Stimulated activated effector memory CD8-positive, alpha-beta T cell treated with anti-CD3 and anti-CD28 coated beads, Interleukin-12 subunit alpha, Interleukin-12 subunit beta, amount 100 ng/mL, for 72 hours (primary cell): Measurements from ENCODE around the gene PRUNE2.

Experiments
- ATAC-seq: fragments of 150-1000 bp; cut with Tn5 transposase; 2 replicates; pipeline ENCODE4 v1.10.0; 2021
- DNase-seq, 2 donors: peaks; one replicate each; pipeline ENCODE4 v3.0.0; 2021 to 2022; ENCODE audit warnings: low spot score in 2 of 2
- H3K27ac Mint-ChIP-seq: one replicate; pipeline ENCODE4 v1.8.0; 2022; ENCODE audit warnings: mild to moderate bottlenecking, mixed read lengths
- H3K36me3 Mint-ChIP-seq: one replicate; pipeline ENCODE4 v1.8.0; 2022; ENCODE audit warnings: mild to moderate bottlenecking, mixed read lengths
- H3K4me1 Mint-ChIP-seq: one replicate; pipeline ENCODE4 v1.8.0; 2022; ENCODE audit warnings: mixed read lengths
- H3K4me3 Mint-ChIP-seq: one replicate; pipeline ENCODE4 v1.8.0; 2022; ENCODE audit warnings: mild to moderate bottlenecking, mixed read lengths
- H3K9me3 Mint-ChIP-seq: one replicate; pipeline ENCODE4 v1.8.0; 2022; ENCODE audit warnings: mixed read lengths

PRUNE2 gene

GRCh38 chr9:76562511-76562911 is 343.4 kb downstream of the PRUNE2 start:
- peaks cover 6% of the 10 kb centered on the region for H3K4me1 Mint-ChIP-seq
- H3K9me3 Mint-ChIP-seq: peaks cover 2% of the 10 kb centered on the region
- H3K36me3 Mint-ChIP-seq: no peaks in the 10 kb centered on the region
- no peak for DNase-seq
- ATAC-seq: peak; percentile 96
- peak overlapping the region; percentile 29 for H3K27ac Mint-ChIP-seq
- no peak overlapping the region for H3K4me3 Mint-ChIP-seq

GRCh38 chr9:76561900-76562299 is 344.0 kb downstream of the PRUNE2 start:
- H3K27ac Mint-ChIP-seq: peak overlapping the region; percentile 29
- H3K36me3 Mint-ChIP-seq: no peaks in the 10 kb centered on the region
- no peak overlapping the region for H3K4me3 Mint-ChIP-seq
- H3K4me1 Mint-ChIP-seq: peaks cover 6% of the 10 kb centered on the region
- ATAC-seq: no peak
- no peak for DNase-seq
- H3K9me3 Mint-ChIP-seq: no peaks in the 10 kb centered on the region
